K562 (cell line): ENCODE measurements around the gene CHMP2A. TPM values are rescaled to one million over a fixed set of nuclear protein-coding genes. Genes with fewer than 3 reads are reported as not detected.

ENCODE experiments used
- ATAC-seq: fragments of 200-7000 bp; cut with Tn5 transposase; 3 replicates; pipeline ENCODE4 v1.9.1; 2020; ENCODE audit warnings: moderate library complexity
- BruUV-seq: library from RNA; stranded (reverse); fragments of 400-500 nt; replicated peaks from 2 replicates; lab custom pipeline; 2021; lab: Mats Ljungman, UMichigan
- CTCF ChIA-PET: fragments of 300-600 bp; formaldehyde crosslinking; extraction: SDS; loops from one replicate; lab custom pipeline; 2021; ENCODE audit warnings: low intra/inter-chr PET ratio; lab: Yijun Ruan, JAX
- POLR2A ChIA-PET: fragments of 300-600, 350-650 bp; sonication (Branson Sonifier 250); formaldehyde crosslinking; extraction: SDS; loops from one replicate; lab custom pipeline; 2021; ENCODE audit warnings: antibody characterized with exemption, inconsistent platforms; lab: Yijun Ruan, JAX
- DNase-seq, 4 experiments: peaks; one replicate each; pipeline versions ENCODE4 v3.0.0 to v3.0.0-alpha.2; 2011 to 2018; ENCODE audit warnings: low spot score in 3 of 4, mixed read lengths in 3 of 4; ENCODE audit errors: extremely low read depth in 1 of 4
- FAIRE-seq: peaks from 2 replicates; lab custom pipeline; 2011; peaks lifted over from hg19 to GRCh38; lab: Jason Lieb, UNC
- H2AFZ ChIP-seq: 2 replicates; pipeline ENCODE4 v1.6.0; 2011; ENCODE audit warnings: low read depth, low read length, control low read depth, inconsistent platforms
- H3K27ac ChIP-seq: fragments of 200-600 bp; 3 replicates; pipeline ENCODE4 v1.8.0; 2011; ENCODE audit warnings: low read depth, mild to moderate bottlenecking, control low read depth, inconsistent platforms, low read length, moderate library complexity, mixed read lengths; ENCODE audit errors: extremely low read depth
- H3K27me3 ChIP-seq, 2 experiments: fragments of 300-600 bp in 1 of 2; 2 replicates in 1 of 2; 3 replicates in 1 of 2; pipeline versions ENCODE4 v1.6.0 to v1.8.0; 2011; ENCODE audit warnings: inconsistent platforms in 2 of 2, low read length in 2 of 2, mild to moderate bottlenecking in 1 of 2, mixed read lengths in 1 of 2, moderate library complexity in 1 of 2; ENCODE audit not compliant: control insufficient read depth in 2 of 2, insufficient read depth in 2 of 2
- H3K36me3 ChIP-seq: fragments of 300-600 bp; 3 replicates; pipeline ENCODE4 v1.8.0; 2011; ENCODE audit warnings: mild to moderate bottlenecking, low read length, inconsistent platforms; ENCODE audit not compliant: control insufficient read depth, insufficient read depth
- H3K4me1 ChIP-seq, 2 experiments: fragments of 200-600 bp in 1 of 2; replicated peaks in 1 of 2; 2 replicates in 1 of 2; 3 replicates in 1 of 2; pipeline versions ENCODE4 v1.5.1 to v1.8.0; 2011; ENCODE audit warnings: inconsistent platforms in 2 of 2, low read length in 2 of 2, mild to moderate bottlenecking in 1 of 2, mixed read lengths in 1 of 2, moderate library complexity in 1 of 2; ENCODE audit not compliant: control insufficient read depth in 2 of 2, insufficient read depth in 2 of 2
- H3K4me2 ChIP-seq: 2 replicates; pipeline ENCODE4 v1.6.1; 2011; ENCODE audit warnings: low read length, control low read depth, inconsistent platforms, mixed read lengths; ENCODE audit not compliant: insufficient read depth
- H3K4me3 ChIP-seq: fragments of 200-600 bp; sonication (generic), shearing (Covaris generic); 2 replicates; pipeline ENCODE4 v1.5.1; 2016; ENCODE audit warnings: control low read depth, inconsistent platforms
- H3K79me2 ChIP-seq: fragments of 200-600 bp; 3 replicates; pipeline ENCODE4 v1.8.0; 2011; ENCODE audit warnings: low read length, inconsistent platforms; ENCODE audit not compliant: control insufficient read depth, insufficient read depth
- H3K9ac ChIP-seq, 2 experiments: 2 replicates each; pipeline versions ENCODE4 v1.6.0 to v1.6.1; 2011; ENCODE audit warnings: low read depth in 2 of 2, low read length in 2 of 2, control low read depth in 1 of 2, inconsistent platforms in 1 of 2, mild to moderate bottlenecking in 1 of 2, mixed read lengths in 1 of 2; ENCODE audit not compliant: insufficient read depth in 1 of 2
- H3K9me1 ChIP-seq: one replicate; pipeline ENCODE4 v1.6.0; 2011; ENCODE audit warnings: inconsistent platforms, mild to moderate bottlenecking, low read length, moderate library complexity; ENCODE audit not compliant: control insufficient read depth, insufficient read depth
- H3K9me3 ChIP-seq: replicated peaks from 2 replicates; pipeline ENCODE4 v1.5.1; 2011; ENCODE audit warnings: low read depth, low read length, inconsistent platforms; ENCODE audit not compliant: control insufficient read depth, insufficient read depth
- H4K20me1 ChIP-seq: replicated peaks from 2 replicates; pipeline ENCODE4 v1.6.1; 2011; ENCODE audit warnings: low read length, inconsistent platforms, mixed read lengths; ENCODE audit not compliant: control insufficient read depth, insufficient read depth
- BACH1 ChIP-seq: fragments of 200-800 bp; sonication (Bioruptor generic); IDR thresholded peaks from 2 replicates; pipeline ENCODE4 v1.6.1; 2016; ENCODE audit warnings: missing genetic modification characterization, missing compliant biosample characterization
- BHLHE40 ChIP-seq: IDR thresholded peaks from 2 replicates; pipeline ENCODE4 v1.6.1; 2011; ENCODE audit warnings: low read length, improper control_type of control experiment
- FIP1L1 ChIP-seq: fragments of 200-400 bp; formaldehyde crosslinking; IDR thresholded peaks from 2 replicates; pipeline ENCODE4 v1.6.1; 2018; ENCODE audit warnings: mild to moderate bottlenecking, low read depth, low read length; ENCODE audit not compliant: poor library complexity, severe bottlenecking
- MAFK ChIP-seq: IDR thresholded peaks from 2 replicates; pipeline ENCODE4 v1.6.1; 2011; ENCODE audit warnings: low read length, improper control_type of control experiment
- MTA2 ChIP-seq: fragments of 450-650 bp; IDR thresholded peaks from 2 replicates; pipeline ENCODE4 v1.6.1; 2016; ENCODE audit warnings: low read depth
- NR4A1 ChIP-seq, 2 experiments: fragments of 250-450 bp in 1 of 2; fragments of 450-650 bp in 1 of 2; sonication (Bioruptor Pico) in 1 of 2; IDR thresholded peaks; 2 replicates each; pipeline versions ENCODE4 v1.4.0 to v1.6.1; 2016 to 2020; ENCODE audit warnings: mild to moderate bottlenecking in 2 of 2, missing compliant biosample characterization in 1 of 2, missing genetic modification characterization in 1 of 2, moderate library complexity in 1 of 2
- RHOXF2B ChIP-seq: fragments of 250-450 bp; sonication (Bioruptor Pico); conservative IDR thresholded peaks from 2 replicates; pipeline ENCODE4 v1.5.1; 2021
- SRF ChIP-seq, 2 experiments: fragments of 250-450, 450-650 bp in 1 of 2; sonication (Bioruptor Pico) in 1 of 2; sonication (generic) in 1 of 2; formaldehyde crosslinking; IDR thresholded peaks; 2 replicates each; pipeline versions ENCODE4 v1.5.0 to v1.5.1; 2020 to 2022; ENCODE audit warnings: mild to moderate bottlenecking in 1 of 2, missing genetic modification reagents in 1 of 2
- STAT6 ChIP-seq: sonication (generic); formaldehyde crosslinking; IDR thresholded peaks from 2 replicates; pipeline ENCODE4 v1.8.1; 2023; ENCODE audit warnings: mild to moderate bottlenecking, missing genetic modification reagents
- TCF7 ChIP-seq: sonication (generic); IDR thresholded peaks from 2 replicates; pipeline ENCODE4 v1.6.1; 2016; ENCODE audit warnings: antibody characterized with exemption, borderline replicate concordance
- ZMIZ1 ChIP-seq, 2 experiments: fragments of 150-350 bp in 1 of 2; IDR thresholded peaks; 2 replicates each; pipeline ENCODE4 v1.6.1; 2012 to 2016; ENCODE audit warnings: low read depth in 2 of 2, low read length in 2 of 2, mild to moderate bottlenecking in 1 of 2, moderate library complexity in 1 of 2
- ZNF174 ChIP-seq: fragments of 250-450 bp; sonication (Bioruptor Pico); IDR thresholded peaks from 2 replicates; pipeline ENCODE4 v1.4.0; 2020; ENCODE audit warnings: mild to moderate bottlenecking
- ZNF766 ChIP-seq: fragments of 200-800 bp; sonication (Bioruptor generic); conservative IDR thresholded peaks from 2 replicates; pipeline ENCODE4 v1.6.1; 2016; ENCODE audit warnings: missing genetic modification characterization, missing compliant biosample characterization
- WGBS: fragments of 100-300 bp; shearing (Covaris generic); methylation state at CpG from one replicate; pipeline ENCODE4 v1.1.6; 2016; ENCODE audit warnings: low coverage, mixed read lengths; ENCODE audit not compliant: insufficient coverage; ENCODE audit errors: missing lambda C conversion rate; 5-methylcytosine and 5-hydroxymethylcytosine counted together
- in situ Hi-C: fragments of 300-500 bp; cut with MboI; formaldehyde crosslinking; loops from 4 replicates; pipeline ENCODE4 v1.15.0; 2018; ENCODE audit warnings: inconsistent platforms, mixed read lengths
- intact Hi-C: fragments of 100-400 bp; cut with micrococcal nuclease; formaldehyde crosslinking; loops from 2 replicates; pipeline ENCODE4 v1.14.2; 2022
- polyA plus RNA-seq, 8 experiments: library from polyadenylated mRNA; depleted of rRNA in 4 of 8; stranded (reverse) in 5 of 8; unstranded in 3 of 8; fragments of >200 nt; fragmentation: Nextera tagmentation in 2 of 8; fragmentation: Illumina TruSeq in 1 of 8; extraction: Ambion mirVana in 2 of 8; extraction: Trizol in 1 of 8; gene quantifications; 2 replicates each; pipeline versions ENCODE4 v1.2.1 to v1.2.3, GENCODE V29; 2011 to 2014; ENCODE audit warnings: inconsistent platforms in 1 of 8, missing spikeins in 1 of 8
- total RNA-seq, 7 experiments: library from RNA; depleted of rRNA in 6 of 7; stranded (reverse); fragments of >200 nt in 6 of 7; fragmentation: Illumina TruSeq in 2 of 7; extraction: Trizol in 2 of 7; gene quantifications; 2 replicates each; pipeline versions ENCODE4 v1.2.1 to v1.2.3, GENCODE V29; 2011 to 2021; ENCODE audit warnings: low replicate concordance in 1 of 7

Gene CHMP2A
- total and polyA plus RNA-seq, 9 of the 15 experiments (the other 6 are each of a cell fraction or from before 2014, with no cell fraction given) = 57.6 to 159 (median 87.2) TPM

GRCh38 chr19:58581227-58582141 is 26.6 kb upstream of the CHMP2A start:
- Histone ChIP-seq H3K36me3 (peaks cover 37% of the 10 kb centered on the region), H3K9me3 (peaks cover 2% of the 10 kb centered on the region; the same call in 1 of the 2 replicates), H3K4me2 (peak overlapping the region; percentile 69), H3K79me2 (peaks cover 41% of the 10 kb centered on the region), H2AFZ (peak overlapping the region; percentile 89), H3K4me1 (peaks cover 49 to 52% of the 10 kb centered on the region in 2 experiments), H3K27ac (peak overlapping the region; percentile 78), H3K27me3 (no peaks in the 10 kb centered on the region; a peak in 1 of 5 replicates), H4K20me1 (no peaks in the 10 kb centered on the region), H3K9me1 (no peaks in the 10 kb centered on the region), H3K9ac (peak overlapping the region; percentile 15 to 66; a peak in 3 of 4 replicates), H3K4me3 (no peak overlapping the region)
- intact Hi-C loops = no loop called here
- in situ Hi-C loops = no loop called here
- POLR2A ChIA-PET = interaction anchor here (0.5 to 1.8 kb wide), 6 partner anchors 9 to 398 kb away, joined by 3 to 5 read pairs (median 4); partner anchors contain the start of genes CHMP2A, MZF1 and ZBTB45
- ATAC-seq = peak; percentile 96
- CTCF ChIA-PET = interaction anchor here (0.6 to 3.1 kb wide), 3 partner anchors 18 to 68 kb away, joined by 3 to 23 read pairs (median 3); partner anchors contain the start of gene ZBTB45
- BruUV-seq = no TSS peak
- peak; percentile 96 for FAIRE-seq
- whole genome bisulfite sequencing = 60% methylated on average over 48 of the region's 62 CpGs
- peak; percentile 78 to 97 (median 81) for DNase-seq
- TF ChIP-seq ZMIZ1 (IDR thresholded peaks at IDR 0.05; ENCODE audit: low read depth in 2 of 2, low read length in 2 of 2) (no peak), ZNF174 (CRISPR knock-in tag) (no peak), RHOXF2B (no peak), BACH1 (tag) (no peak), MAFK (peak; percentile 92), MTA2 (no peak), STAT6 (CRISPR knock-in tag) (0 out of 2 replicates have a peak, but pooled peaks have one; percentile 85), SRF (CRISPR knock-in tag; IDR thresholded peaks at IDR 0.05) (peak in 1 of 2 experiments; percentile 78; a peak in 2 of 4 replicates), NR4A1 (CRISPR knock-in tag; IDR thresholded peaks at IDR 0.05) (no peak), NR4A1 (tag; IDR thresholded peaks at IDR 0.05) (no peak), BHLHE40 (peak; percentile 55), ZNF766 (CRISPR knock-in tag) (peak; percentile 78; the same call in 1 of the 2 replicates), FIP1L1 (peak; percentile 35), TCF7 (peak; percentile 85; the same call in 1 of the 2 replicates)
